Dermis blood vessel endothelial cell (primary cell): ENCODE results near the gene TNC. TPM values are rescaled to one million over a fixed set of nuclear protein-coding genes. Genes with fewer than 3 reads are reported as not detected.

Experiments used
- DNase-seq: peaks from one replicate; pipeline ENCODE4 v3.0.0; 2010
- total RNA-seq: library from RNA; depleted of rRNA; stranded (reverse); fragments of >200 nt; gene quantifications from 2 replicates; pipeline ENCODE4 v1.2.3, GENCODE V29; 2014

TNC gene
- total RNA-seq, 1 donor from 2014 or later: 5.1 TPM

DNA sequence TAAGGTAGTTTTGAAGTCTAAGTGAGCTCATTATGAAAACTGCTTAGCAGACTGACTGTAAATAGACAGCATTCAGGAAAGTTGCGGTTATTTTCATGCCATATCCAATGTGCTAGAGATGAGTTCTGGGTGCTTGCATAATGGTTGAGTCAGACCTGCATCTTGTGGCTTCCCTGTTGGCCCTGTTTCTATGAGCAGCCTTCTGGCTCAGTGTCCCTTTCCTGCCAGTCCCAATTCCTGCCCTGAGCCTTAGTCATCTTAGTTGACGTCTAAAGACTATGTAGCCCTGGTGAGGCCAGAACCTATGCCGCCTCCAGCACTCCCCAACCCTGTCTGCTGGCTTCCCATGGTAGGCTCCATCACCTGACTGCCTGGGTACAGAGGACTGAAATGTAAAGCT is 111.3 kb downstream of the TNC start:
- no peak for DNase-seq

DNA sequence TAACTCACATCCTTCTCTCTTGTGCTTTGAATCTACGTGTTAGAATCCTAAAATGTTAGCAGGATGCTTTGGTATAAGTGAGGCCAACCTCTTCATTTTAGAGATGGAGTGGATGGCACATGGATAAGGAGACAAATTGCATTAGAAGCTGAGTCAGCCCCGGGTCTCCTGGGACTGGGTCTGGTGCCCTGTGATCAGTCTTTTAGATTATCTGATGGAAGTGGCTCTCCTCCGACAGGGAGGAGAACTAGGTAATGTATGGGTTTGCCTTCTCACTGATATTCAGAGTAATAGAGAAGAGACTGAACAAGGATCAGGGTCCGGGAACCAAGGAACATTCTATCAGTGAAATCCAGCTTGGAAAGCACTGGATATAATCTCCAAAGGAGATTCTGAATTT is 112.6 kb downstream of the TNC start:
- no peak for DNase-seq

- no peak for DNase-seq
Measured at GRCh38 chr9:115004545-115004944, 113.4 kb downstream of the TNC start.

- DNase-seq: no peak
Measured at GRCh38 chr9:115002371-115003120, 115.4 kb downstream of the TNC start.

DNA sequence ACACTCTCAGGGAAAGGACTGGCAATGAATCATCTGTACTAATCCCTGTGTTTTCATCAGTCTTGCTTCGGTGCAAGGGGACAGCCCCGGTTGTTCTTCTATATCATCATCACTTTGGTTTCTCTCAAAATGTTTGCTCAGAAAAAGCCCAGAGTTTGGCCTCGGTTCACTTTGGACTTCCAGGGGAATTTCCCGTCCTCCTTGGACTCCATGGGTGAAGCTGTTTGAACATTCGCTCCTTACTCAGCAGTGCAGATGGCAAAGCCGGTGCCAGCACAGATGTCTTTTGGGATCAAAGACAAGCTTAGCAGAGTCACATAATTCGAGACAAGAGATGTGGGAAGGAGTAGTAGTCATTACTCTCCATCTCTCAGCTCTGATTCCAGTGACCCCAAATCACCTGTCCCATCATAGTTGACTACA is 117.7 kb downstream of the TNC start:
- no peak for DNase-seq

- DNase-seq: no peak
Measured at GRCh38 chr9:114998326-114998725, 119.6 kb downstream of the TNC start.

- no peak for DNase-seq
Measured at GRCh38 chr9:114995681-114996221, 122.2 kb downstream of the TNC start.

DNA sequence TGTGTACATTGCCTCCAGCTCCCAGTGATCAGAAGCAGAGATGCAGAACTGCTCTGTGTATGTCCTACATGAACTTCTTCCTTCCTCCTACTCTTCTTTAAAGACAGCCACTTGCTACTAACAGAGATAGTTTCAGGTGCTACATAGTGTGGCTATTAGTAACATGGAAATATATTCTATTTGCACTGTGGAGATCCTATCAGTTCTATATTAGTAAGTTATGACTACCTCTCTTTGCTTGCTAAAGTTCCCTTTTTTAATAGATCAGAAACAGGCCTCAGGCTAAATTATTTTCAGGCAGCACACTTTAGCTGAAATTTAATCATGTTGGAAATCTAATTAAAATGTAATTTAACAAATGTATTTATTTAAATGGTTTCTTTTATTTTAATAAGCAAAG is 123.2 kb downstream of the TNC start:
- DNase-seq: no peak

DNA sequence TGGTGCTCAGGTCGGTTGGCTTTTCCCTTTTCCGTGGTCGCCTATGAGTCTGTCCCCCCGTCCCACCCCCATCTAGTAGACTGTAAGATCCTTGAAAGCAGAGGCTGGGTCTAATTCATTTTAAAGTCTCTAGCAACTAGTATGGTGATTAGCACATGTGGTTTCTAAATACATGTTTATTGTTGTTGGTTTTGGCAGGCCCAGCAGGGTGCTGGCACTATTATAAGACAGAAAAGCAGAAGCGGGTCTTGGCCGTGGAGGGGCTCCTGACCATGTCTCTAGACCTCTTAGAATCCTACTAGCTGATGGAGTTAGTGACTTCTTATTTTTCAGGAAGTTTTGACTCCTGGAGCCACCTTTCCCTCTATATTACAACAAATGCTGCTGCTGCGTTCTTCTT is 126.1 kb downstream of the TNC start:
- no peak for DNase-seq

GRCh38 chr9:114990901-114991300 is 127.1 kb downstream of the TNC start:
- no peak for DNase-seq

GRCh38 chr9:114989600-114990410 is 128.2 kb downstream of the TNC start:
- DNase-seq: no peak

- DNase-seq: no peak
Measured at GRCh38 chr9:114988962-114989599, 128.9 kb downstream of the TNC start.

DNA sequence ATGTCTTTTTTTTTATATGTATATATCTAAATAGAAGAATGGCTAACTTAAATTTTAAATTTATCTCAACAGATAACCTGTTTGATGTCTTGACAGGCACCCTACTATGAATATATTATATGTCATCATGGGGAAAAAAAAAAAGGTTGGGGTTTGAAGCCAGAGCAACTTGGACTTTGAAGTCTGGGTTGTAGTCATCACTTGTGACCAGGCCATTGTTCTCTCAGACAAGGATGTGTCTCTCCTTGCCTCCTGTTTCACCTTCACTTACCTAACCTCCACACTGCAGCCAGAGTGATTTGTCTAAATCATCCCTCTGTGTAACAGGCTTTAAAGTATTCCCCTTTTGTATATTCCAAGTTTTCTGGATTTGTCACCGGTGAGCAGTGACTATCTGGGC is 130.8 kb downstream of the TNC start:
- no peak for DNase-seq

DNA sequence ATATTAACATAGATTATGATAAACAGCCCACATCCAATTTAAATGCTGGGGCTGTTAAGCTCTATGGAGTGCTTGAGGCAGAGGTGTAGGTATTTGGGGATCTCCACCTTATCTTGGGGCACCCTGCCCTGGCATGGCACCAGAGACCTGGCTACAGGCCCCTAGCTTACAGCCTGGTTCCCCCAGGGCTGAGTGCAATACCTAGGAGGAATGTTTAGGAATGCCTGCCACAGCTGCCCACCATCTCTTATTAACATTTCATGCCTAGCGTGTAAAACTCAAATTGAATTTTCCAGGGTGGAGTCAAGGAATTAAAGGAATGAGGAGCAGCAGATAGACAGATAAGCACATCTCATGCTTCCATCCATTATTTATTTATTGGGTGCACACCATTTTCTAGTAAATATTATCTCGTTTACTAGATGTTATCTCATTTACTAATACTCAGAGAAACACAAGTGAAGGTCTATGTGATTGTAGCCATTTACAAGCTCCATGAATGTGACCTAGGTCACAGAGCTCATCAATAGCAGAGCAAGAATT is 131.9 kb downstream of the TNC start:
- DNase-seq: no peak

- no peak for DNase-seq
Measured at GRCh38 chr9:114981063-114981462, 136.9 kb downstream of the TNC start.

DNA sequence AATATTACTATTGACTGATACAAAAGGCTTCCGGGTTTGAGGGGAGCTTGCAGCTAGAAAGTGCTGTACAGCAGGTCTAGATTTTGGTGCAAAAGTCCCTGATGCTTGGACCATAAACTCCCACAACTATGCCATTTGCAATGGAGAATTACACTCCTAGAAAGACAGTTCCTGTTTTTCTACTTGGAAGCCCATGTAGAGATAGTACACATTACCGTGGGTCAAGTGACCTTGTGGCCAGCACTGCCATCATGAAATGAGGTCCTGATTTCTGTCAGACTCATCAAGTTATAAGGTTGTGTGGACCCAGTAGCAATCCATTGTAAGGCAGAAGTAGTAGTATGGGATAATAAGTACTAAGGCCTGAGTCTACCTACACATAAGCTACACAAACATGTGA is 144.7 kb downstream of the TNC start:
- no peak for DNase-seq

- DNase-seq: no peak
Measured at GRCh38 chr9:114972510-114973136, 145.3 kb downstream of the TNC start.

Other genes with a start within 250 kb of the TNC start
- not detected in 2 replicates for gene TNFSF8, start 187.6 kb downstream of the TNC start, total RNA-seq